Esophagus muscularis mucosa (tissue), 4 donors: ENCODE results near the gene CUBN.

ENCODE experiments used
- EP300 ChIP-seq: sonication (generic); formaldehyde crosslinking; IDR thresholded peaks from one replicate; pipeline ENCODE4 v1.6.1; 2017; ENCODE audit warnings: antibody characterized with exemption
- POLR2A ChIP-seq: fragments of 450-650 bp; IDR thresholded peaks from one replicate; pipeline ENCODE4 v1.6.1; 2017; ENCODE audit warnings: antibody characterized with exemption, moderate library complexity, mild to moderate bottlenecking, low read depth
- POLR2AphosphoS5 ChIP-seq, 2 donors: sonication (generic); formaldehyde crosslinking; IDR thresholded peaks; one replicate each; pipeline ENCODE4 v1.6.1; 2017; ENCODE audit warnings: antibody characterized with exemption in 2 of 2
- TF ChIP-seq, protein P1 (sequence below), 3 experiments: fragments of 200-600 bp in 2 of 3; fragments of 450-650 bp in 1 of 3; sonication (generic) in 2 of 3; IDR thresholded peaks; one replicate each; pipeline ENCODE4 v1.5.1; 2017 to 2019; ENCODE audit warnings: antibody characterized with exemption in 3 of 3, mild to moderate bottlenecking in 2 of 3, moderate library complexity in 1 of 3

DNA sequence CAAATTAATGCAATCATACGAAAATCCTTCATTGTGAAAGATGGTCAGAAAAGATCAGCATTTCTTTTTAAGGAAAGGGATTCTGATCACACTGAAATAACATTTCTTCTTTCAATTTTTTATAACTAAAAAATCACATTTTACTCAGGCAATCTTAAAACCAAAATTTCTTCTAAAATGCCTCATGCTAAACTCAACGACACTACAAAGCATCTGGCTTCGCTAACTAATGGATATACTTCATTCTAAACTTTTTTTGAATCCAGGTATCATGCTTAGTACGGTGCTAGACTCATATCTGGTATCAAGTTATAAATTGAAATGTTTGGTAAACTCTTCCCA, 100.4 kb downstream of the CUBN start:
- TF ChIP-seq EP300 (no peak), POLR2AphosphoS5 (IDR thresholded peaks at IDR 0.05) (no peak), POLR2A (no peak)
- TF ChIP-seq, protein P1, sequence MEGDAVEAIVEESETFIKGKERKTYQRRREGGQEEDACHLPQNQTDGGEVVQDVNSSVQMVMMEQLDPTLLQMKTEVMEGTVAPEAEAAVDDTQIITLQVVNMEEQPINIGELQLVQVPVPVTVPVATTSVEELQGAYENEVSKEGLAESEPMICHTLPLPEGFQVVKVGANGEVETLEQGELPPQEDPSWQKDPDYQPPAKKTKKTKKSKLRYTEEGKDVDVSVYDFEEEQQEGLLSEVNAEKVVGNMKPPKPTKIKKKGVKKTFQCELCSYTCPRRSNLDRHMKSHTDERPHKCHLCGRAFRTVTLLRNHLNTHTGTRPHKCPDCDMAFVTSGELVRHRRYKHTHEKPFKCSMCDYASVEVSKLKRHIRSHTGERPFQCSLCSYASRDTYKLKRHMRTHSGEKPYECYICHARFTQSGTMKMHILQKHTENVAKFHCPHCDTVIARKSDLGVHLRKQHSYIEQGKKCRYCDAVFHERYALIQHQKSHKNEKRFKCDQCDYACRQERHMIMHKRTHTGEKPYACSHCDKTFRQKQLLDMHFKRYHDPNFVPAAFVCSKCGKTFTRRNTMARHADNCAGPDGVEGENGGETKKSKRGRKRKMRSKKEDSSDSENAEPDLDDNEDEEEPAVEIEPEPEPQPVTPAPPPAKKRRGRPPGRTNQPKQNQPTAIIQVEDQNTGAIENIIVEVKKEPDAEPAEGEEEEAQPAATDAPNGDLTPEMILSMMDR (IDR thresholded peaks at IDR 0.05), result no peak
